ENCODE data around the gene AEN. TPM values are rescaled to one million over a fixed set of nuclear protein-coding genes. Genes with fewer than 3 reads are reported as not detected.

Gene AEN
- total RNA-seq, 1 experiment from 2014 or later: 36.2 TPM

DNA sequence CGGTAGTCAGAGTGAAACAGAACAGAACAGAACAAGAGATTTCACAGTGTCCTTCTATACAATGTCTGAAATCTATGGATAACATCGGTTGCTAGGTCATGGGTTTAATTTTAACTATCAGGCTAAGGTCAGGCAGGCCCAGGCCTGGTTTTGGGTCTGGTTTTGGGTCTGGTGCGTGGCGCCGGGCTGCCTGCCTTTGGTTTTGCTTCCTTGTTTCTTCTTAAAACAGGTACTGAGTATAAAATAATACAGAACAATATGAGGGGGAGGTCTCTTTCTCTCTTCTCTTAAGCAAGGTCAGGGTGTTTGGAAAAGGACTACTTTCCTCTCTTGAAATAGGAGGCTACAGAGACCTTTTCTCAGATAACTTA is 1.4 kb downstream of the AEN start:
- peaks cover 66% of the 10 kb centered on the region for H3K79me2 ChIP-seq (ENCODE audit: insufficient read depth, low read length)

More for the DNA sequence above, 1.4 kb downstream of the AEN start:
- POLR2A ChIA-PET: interaction anchor here (2.0 kb wide), 1 partner anchor 13 kb away, joined by 6 read pairs; no protein-coding TSS in a partner anchor
- H3K27ac ChIP-seq (ENCODE audit: low read depth, low read length): peak overlapping the region; percentile 97; the same call in 1 of the 2 replicates
- peak overlapping the region; percentile 86 for H3K4me2 ChIP-seq (ENCODE audit: low read length)
- H3K4me3 ChIP-seq (replicated peaks in 1 of 2; ENCODE audit: low read depth in 1 of 2, low read length in 2 of 2): peak overlapping the region; percentile 69 to 85
- H3K9me3 ChIP-seq (ENCODE audit: control insufficient read depth in 1 of 2, insufficient read depth in 1 of 2, low read depth in 1 of 2, low read length in 2 of 2): no peaks in the 10 kb centered on the region
- H3K9ac ChIP-seq (ENCODE audit: low read length): peak overlapping the region; percentile 100
- BruUV-seq (replicated peaks): no TSS peak
- no peak overlapping the region for H2AFZ ChIP-seq (ENCODE audit: low read depth, low read length, poor library complexity, severe bottlenecking)
- H3K36me3 ChIP-seq (ENCODE audit: control insufficient read depth in 1 of 2, insufficient read depth in 2 of 2, low read length in 2 of 2): peaks cover 5 to 20% of the 10 kb centered on the region in 2 experiments; a peak in 3 of 4 replicates
- TF ChIP-seq POLR2A (IDR thresholded peaks at IDR 0.05; ENCODE audit: borderline replicate concordance, extremely low read depth, insufficient read depth, insufficient read length): no peak
- no peak for TF ChIP-seq POLR2AphosphoS5 (IDR thresholded peaks at IDR 0.05; ENCODE audit: low read depth, low read length)
- TF ChIP-seq EZH2 (IDR thresholded peaks at IDR 0.05): no peak
- TF ChIP-seq, protein P1, sequence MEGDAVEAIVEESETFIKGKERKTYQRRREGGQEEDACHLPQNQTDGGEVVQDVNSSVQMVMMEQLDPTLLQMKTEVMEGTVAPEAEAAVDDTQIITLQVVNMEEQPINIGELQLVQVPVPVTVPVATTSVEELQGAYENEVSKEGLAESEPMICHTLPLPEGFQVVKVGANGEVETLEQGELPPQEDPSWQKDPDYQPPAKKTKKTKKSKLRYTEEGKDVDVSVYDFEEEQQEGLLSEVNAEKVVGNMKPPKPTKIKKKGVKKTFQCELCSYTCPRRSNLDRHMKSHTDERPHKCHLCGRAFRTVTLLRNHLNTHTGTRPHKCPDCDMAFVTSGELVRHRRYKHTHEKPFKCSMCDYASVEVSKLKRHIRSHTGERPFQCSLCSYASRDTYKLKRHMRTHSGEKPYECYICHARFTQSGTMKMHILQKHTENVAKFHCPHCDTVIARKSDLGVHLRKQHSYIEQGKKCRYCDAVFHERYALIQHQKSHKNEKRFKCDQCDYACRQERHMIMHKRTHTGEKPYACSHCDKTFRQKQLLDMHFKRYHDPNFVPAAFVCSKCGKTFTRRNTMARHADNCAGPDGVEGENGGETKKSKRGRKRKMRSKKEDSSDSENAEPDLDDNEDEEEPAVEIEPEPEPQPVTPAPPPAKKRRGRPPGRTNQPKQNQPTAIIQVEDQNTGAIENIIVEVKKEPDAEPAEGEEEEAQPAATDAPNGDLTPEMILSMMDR (IDR thresholded peaks at IDR 0.05 in 2 of 3, conservative IDR thresholded peaks at IDR 0.05 in 1 of 3; ENCODE audit: borderline replicate concordance in 1 of 3, insufficient read depth in 1 of 3, low read depth in 2 of 3, low read length in 2 of 3): no peak
- TF ChIP-seq SP1 (IDR thresholded peaks at IDR 0.05; ENCODE audit: low read depth): no peak
- no peak for TF ChIP-seq CBX3 (IDR thresholded peaks at IDR 0.05; ENCODE audit: low read depth)
- TF ChIP-seq ZFX (IDR thresholded peaks at IDR 0.05): no peak
- TF ChIP-seq SIN3A (IDR thresholded peaks at IDR 0.05; ENCODE audit: low read depth): no peak
- TF ChIP-seq ELF1 (IDR thresholded peaks at IDR 0.05; ENCODE audit: borderline replicate concordance, low read depth): no peak
- no peak for TF ChIP-seq EZH2phosphoT487 (IDR thresholded peaks at IDR 0.05; ENCODE audit: borderline replicate concordance)
- TF ChIP-seq, protein P2, sequence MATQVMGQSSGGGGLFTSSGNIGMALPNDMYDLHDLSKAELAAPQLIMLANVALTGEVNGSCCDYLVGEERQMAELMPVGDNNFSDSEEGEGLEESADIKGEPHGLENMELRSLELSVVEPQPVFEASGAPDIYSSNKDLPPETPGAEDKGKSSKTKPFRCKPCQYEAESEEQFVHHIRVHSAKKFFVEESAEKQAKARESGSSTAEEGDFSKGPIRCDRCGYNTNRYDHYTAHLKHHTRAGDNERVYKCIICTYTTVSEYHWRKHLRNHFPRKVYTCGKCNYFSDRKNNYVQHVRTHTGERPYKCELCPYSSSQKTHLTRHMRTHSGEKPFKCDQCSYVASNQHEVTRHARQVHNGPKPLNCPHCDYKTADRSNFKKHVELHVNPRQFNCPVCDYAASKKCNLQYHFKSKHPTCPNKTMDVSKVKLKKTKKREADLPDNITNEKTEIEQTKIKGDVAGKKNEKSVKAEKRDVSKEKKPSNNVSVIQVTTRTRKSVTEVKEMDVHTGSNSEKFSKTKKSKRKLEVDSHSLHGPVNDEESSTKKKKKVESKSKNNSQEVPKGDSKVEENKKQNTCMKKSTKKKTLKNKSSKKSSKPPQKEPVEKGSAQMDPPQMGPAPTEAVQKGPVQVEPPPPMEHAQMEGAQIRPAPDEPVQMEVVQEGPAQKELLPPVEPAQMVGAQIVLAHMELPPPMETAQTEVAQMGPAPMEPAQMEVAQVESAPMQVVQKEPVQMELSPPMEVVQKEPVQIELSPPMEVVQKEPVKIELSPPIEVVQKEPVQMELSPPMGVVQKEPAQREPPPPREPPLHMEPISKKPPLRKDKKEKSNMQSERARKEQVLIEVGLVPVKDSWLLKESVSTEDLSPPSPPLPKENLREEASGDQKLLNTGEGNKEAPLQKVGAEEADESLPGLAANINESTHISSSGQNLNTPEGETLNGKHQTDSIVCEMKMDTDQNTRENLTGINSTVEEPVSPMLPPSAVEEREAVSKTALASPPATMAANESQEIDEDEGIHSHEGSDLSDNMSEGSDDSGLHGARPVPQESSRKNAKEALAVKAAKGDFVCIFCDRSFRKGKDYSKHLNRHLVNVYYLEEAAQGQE (IDR thresholded peaks at IDR 0.05; ENCODE audit: low read depth): no peak
- RAD21 ChIA-PET (ENCODE audit: low non-redundant PET in 1 of 2, low total read pairs in 2 of 2, uncharacterized antibody in 2 of 2, unreplicated experiment in 2 of 2): no interaction called here
- intact Hi-C loops (cut with micrococcal nuclease): no loop called here
- peaks cover 30% of the 10 kb centered on the region; the same call in 1 of the 2 replicates for H4K20me1 ChIP-seq (ENCODE audit: insufficient read depth)
- DNase-seq (ENCODE audit: low read depth, low spot score): no peak
- ATAC-seq: no peak
- H3K27me3 ChIP-seq (ENCODE audit: insufficient read depth, low read length): no peaks in the 10 kb centered on the region
- H3K4me1 ChIP-seq (ENCODE audit: control insufficient read depth in 1 of 2, insufficient read depth in 2 of 2, low read length in 2 of 2): peaks cover 15 to 56% of the 10 kb centered on the region in 2 experiments
- no peaks in the 10 kb centered on the region for H3K9me2 ChIP-seq (ENCODE audit: insufficient read depth)
- CTCF ChIA-PET: no interaction called here
